Parathyroid adenoma (tissue), 2 donors: Measurements from ENCODE around the gene MGMT.

ENCODE experiments used
- H2AFZ ChIP-seq: fragments of 300-600 bp; sonication (generic); one replicate; pipeline ENCODE4 v1.7.0; 2017; ENCODE audit warnings: antibody characterized with exemption, mild to moderate bottlenecking
- H3K27ac ChIP-seq: fragments of 300-600 bp; sonication (generic); one replicate; pipeline ENCODE4 v1.7.0; 2017
- H3K27me3 ChIP-seq: fragments of 300-600 bp; sonication (generic); one replicate; pipeline ENCODE4 v1.7.0; 2017; ENCODE audit warnings: low read length; ENCODE audit not compliant: control insufficient read depth, insufficient read depth
- H3K36me3 ChIP-seq: fragments of 300-600 bp; sonication (generic); one replicate; pipeline ENCODE4 v1.7.0; 2017; ENCODE audit warnings: low read length; ENCODE audit not compliant: control insufficient read depth, insufficient read depth
- H3K4me1 ChIP-seq: fragments of 300-600 bp; sonication (generic); one replicate; pipeline ENCODE4 v1.7.0; 2017; ENCODE audit warnings: control low read depth
- H3K4me2 ChIP-seq: fragments of 300-600 bp; sonication (generic); one replicate; pipeline ENCODE4 v1.7.0; 2017; ENCODE audit warnings: low read length
- H3K4me3 ChIP-seq: fragments of 300-600 bp; sonication (generic); one replicate; pipeline ENCODE4 v1.7.0; 2017; ENCODE audit warnings: low read depth, low read length
- H3K79me2 ChIP-seq: fragments of 300-600 bp; sonication (generic); one replicate; pipeline ENCODE4 v1.7.0; 2017; ENCODE audit warnings: control low read depth
- H3K9ac ChIP-seq: fragments of 300-600 bp; sonication (generic); one replicate; pipeline ENCODE4 v1.7.0; 2017; ENCODE audit warnings: mild to moderate bottlenecking
- H3K9me3 ChIP-seq: fragments of 300-600 bp; sonication (generic); one replicate; pipeline ENCODE4 v1.7.0; 2017; ENCODE audit warnings: low read length; ENCODE audit not compliant: control insufficient read depth
- CTCF ChIP-seq: fragments of 300-600 bp; sonication (generic); IDR thresholded peaks from one replicate; pipeline ENCODE4 v1.7.0; 2017; ENCODE audit warnings: antibody characterized with exemption, mild to moderate bottlenecking
- donor health status: primary hyperparathyroidism.

Gene MGMT

GRCh38 chr10:129599160-129599559 is 132.1 kb downstream of the MGMT start:
- H3K36me3 ChIP-seq, result no peaks in the 10 kb centered on the region
- H3K27ac ChIP-seq, result no peak overlapping the region
- no peak overlapping the region for H3K9ac ChIP-seq
- no peaks in the 10 kb centered on the region for H3K27me3 ChIP-seq
- no peaks in the 10 kb centered on the region for H3K4me1 ChIP-seq
- H3K79me2 ChIP-seq, result no peaks in the 10 kb centered on the region
- no peak overlapping the region for H2AFZ ChIP-seq
- H3K4me2 ChIP-seq, result no peak overlapping the region
- no peak overlapping the region for H3K4me3 ChIP-seq
- TF ChIP-seq CTCF, result no peak
- no peaks in the 10 kb centered on the region for H3K9me3 ChIP-seq

GRCh38 chr10:129601737-129602136 is 134.7 kb downstream of the MGMT start:
- H3K27me3 ChIP-seq, result no peaks in the 10 kb centered on the region
- no peak overlapping the region for H3K27ac ChIP-seq
- no peaks in the 10 kb centered on the region for H3K4me1 ChIP-seq
- no peak for TF ChIP-seq CTCF
- H3K4me3 ChIP-seq, result no peak overlapping the region
- no peak overlapping the region for H3K4me2 ChIP-seq
- no peaks in the 10 kb centered on the region for H3K9me3 ChIP-seq
- no peaks in the 10 kb centered on the region for H3K79me2 ChIP-seq
- no peaks in the 10 kb centered on the region for H3K36me3 ChIP-seq
- no peak overlapping the region for H3K9ac ChIP-seq
- H2AFZ ChIP-seq, result no peak overlapping the region

- H3K36me3 ChIP-seq, result no peaks in the 10 kb centered on the region
- H3K4me1 ChIP-seq, result no peaks in the 10 kb centered on the region
- H3K27ac ChIP-seq, result no peak overlapping the region
- H3K9me3 ChIP-seq, result no peaks in the 10 kb centered on the region
- no peak overlapping the region for H2AFZ ChIP-seq
- no peak overlapping the region for H3K4me2 ChIP-seq
- H3K9ac ChIP-seq, result no peak overlapping the region
- H3K79me2 ChIP-seq, result no peaks in the 10 kb centered on the region
- TF ChIP-seq CTCF, result no peak
- H3K27me3 ChIP-seq, result no peaks in the 10 kb centered on the region
- no peak overlapping the region for H3K4me3 ChIP-seq
Measured at GRCh38 chr10:129602938-129603535, 136.0 kb downstream of the MGMT start.

- no peak for TF ChIP-seq CTCF
- H3K9ac ChIP-seq, result no peak overlapping the region
- H3K4me1 ChIP-seq, result no peaks in the 10 kb centered on the region
- no peaks in the 10 kb centered on the region for H3K36me3 ChIP-seq
- no peak overlapping the region for H3K4me3 ChIP-seq
- no peaks in the 10 kb centered on the region for H3K27me3 ChIP-seq
- no peaks in the 10 kb centered on the region for H3K79me2 ChIP-seq
- no peak overlapping the region for H3K27ac ChIP-seq
- no peaks in the 10 kb centered on the region for H3K9me3 ChIP-seq
- H3K4me2 ChIP-seq, result no peak overlapping the region
- H2AFZ ChIP-seq, result no peak overlapping the region
Measured at GRCh38 chr10:129604333-129605032, 137.4 kb downstream of the MGMT start.
